HepG2 (cell line): ENCODE results near the gene PDP2. TPM values are rescaled to one million over a fixed set of nuclear protein-coding genes. Genes with fewer than 3 reads are reported as not detected.
A peak's percentile ranks its signal among the peaks of the same experiment; 100 is the strongest.

ENCODE experiments used
- ATAC-seq: fragments of 200-7000 bp; cut with Tn5 transposase; 3 replicates; pipeline ENCODE4 v1.9.1; 2020; ENCODE audit warnings: mild to moderate bottlenecking, moderate library complexity
- BruUV-seq: library from RNA; stranded (reverse); fragments of 400-500 nt; replicated peaks from 2 replicates; lab custom pipeline; 2021; lab: Mats Ljungman, UMichigan
- CTCF ChIA-PET: fragments of 300-600 bp; formaldehyde crosslinking; extraction: SDS; loops from one replicate; lab custom pipeline; 2021; ENCODE audit warnings: low total read pairs, inconsistent platforms, low intra/inter-chr PET ratio; lab: Yijun Ruan, JAX
- POLR2A ChIA-PET: fragments of 350-600 bp; sonication (Branson Sonifier 250); formaldehyde crosslinking; loops from one replicate; lab custom pipeline; 2020; ENCODE audit warnings: antibody characterized with exemption, inconsistent platforms; lab: Yijun Ruan, JAX
- DNase-seq: peaks from one replicate; pipeline ENCODE4 v3.0.0-alpha.2; 2015; ENCODE audit warnings: low spot score
- FAIRE-seq: peaks from 3 replicates; lab custom pipeline; 2011; peaks lifted over from hg19 to GRCh38; lab: Jason Lieb, UNC
- H2AFZ ChIP-seq: one replicate; pipeline ENCODE4 v1.6.1; 2011; ENCODE audit warnings: low read length, inconsistent platforms
- H3K27ac ChIP-seq: fragments of 300-600 bp; 3 replicates; pipeline ENCODE4 v1.8.0; 2011; ENCODE audit warnings: mixed run types, mild to moderate bottlenecking, mixed read lengths, low read length, inconsistent platforms; ENCODE audit not compliant: insufficient read depth; ENCODE audit errors: extremely low read length
- H3K27me3 ChIP-seq, 2 experiments: fragments of 200-600 bp in 1 of 2; 2 replicates in 1 of 2; 3 replicates in 1 of 2; pipeline versions ENCODE4 v1.6.0 to v1.8.0; 2011; ENCODE audit warnings: low read length in 2 of 2, mild to moderate bottlenecking in 2 of 2, moderate library complexity in 2 of 2, inconsistent platforms in 1 of 2; ENCODE audit not compliant: insufficient read depth in 2 of 2, control insufficient read depth in 1 of 2
- H3K36me3 ChIP-seq, 2 experiments: fragments of 200-600 bp in 1 of 2; replicated peaks in 1 of 2; 2 replicates in 1 of 2; 3 replicates in 1 of 2; pipeline versions ENCODE4 v1.5.1 to v1.8.0; 2011; ENCODE audit warnings: low read length in 2 of 2, inconsistent platforms in 1 of 2; ENCODE audit not compliant: insufficient read depth in 2 of 2, control insufficient read depth in 1 of 2
- H3K4me1 ChIP-seq: 2 replicates; pipeline ENCODE4 v1.5.1; 2012; ENCODE audit warnings: low read length, inconsistent platforms; ENCODE audit not compliant: insufficient read depth
- H3K4me2 ChIP-seq: 2 replicates; pipeline ENCODE4 v1.6.0; 2011; ENCODE audit warnings: low read depth, low read length, inconsistent platforms
- H3K4me3 ChIP-seq, 3 experiments: fragments of 200-600 bp in 1 of 3; sonication (generic), shearing (Covaris generic) in 1 of 3; replicated peaks in 1 of 3; 2 replicates each; pipeline ENCODE4 v1.5.1; 2011 to 2016; ENCODE audit warnings: low read length in 3 of 3, inconsistent platforms in 2 of 3, low read depth in 2 of 3, mild to moderate bottlenecking in 2 of 3, control low read depth in 1 of 3, mixed read lengths in 1 of 3; ENCODE audit not compliant: insufficient read depth in 1 of 3
- H3K79me2 ChIP-seq: one replicate; pipeline ENCODE4 v1.6.1; 2011; ENCODE audit warnings: low read length, inconsistent platforms; ENCODE audit not compliant: insufficient read depth
- H3K9ac ChIP-seq: 2 replicates; pipeline ENCODE4 v1.6.0; 2011; ENCODE audit warnings: mild to moderate bottlenecking, low read depth, low read length, inconsistent platforms; ENCODE audit not compliant: insufficient read depth
- H3K9me3 ChIP-seq: 2 replicates; pipeline ENCODE4 v1.5.1; 2012; ENCODE audit warnings: mild to moderate bottlenecking, low read length
- H4K20me1 ChIP-seq: 2 replicates; pipeline ENCODE4 v1.6.0; 2011; ENCODE audit warnings: inconsistent platforms, mild to moderate bottlenecking, low read length, moderate library complexity; ENCODE audit not compliant: insufficient read depth
- ATM ChIP-seq: fragments of 450-650 bp; IDR thresholded peaks from 2 replicates; pipeline ENCODE4 v1.7.1; 2017; ENCODE audit warnings: mild to moderate bottlenecking, borderline replicate concordance
- EED ChIP-seq: sonication (generic); formaldehyde crosslinking; IDR thresholded peaks from 2 replicates; pipeline ENCODE4 v1.5.0; 2020; ENCODE audit warnings: mild to moderate bottlenecking, missing genetic modification reagents
- EP300 ChIP-seq, 3 experiments: sonication (generic) in 1 of 3; formaldehyde crosslinking in 1 of 3; IDR thresholded peaks; 2 replicates each; pipeline versions ENCODE4 v1.5.1 to v1.6.1; 2011 to 2020; ENCODE audit warnings: low read depth in 2 of 3, low read length in 2 of 3, borderline replicate concordance in 1 of 3, improper control_type of control experiment in 1 of 3, mild to moderate bottlenecking in 1 of 3, missing genetic modification reagents in 1 of 3, moderate library complexity in 1 of 3
- ESRRA ChIP-seq: sonication (generic); formaldehyde crosslinking; IDR thresholded peaks from 2 replicates; pipeline ENCODE4 v1.5.1; 2020; ENCODE audit warnings: mild to moderate bottlenecking, low read depth, missing genetic modification reagents
- HMGXB4 ChIP-seq, 2 experiments: sonication (generic) in 1 of 2; formaldehyde crosslinking in 1 of 2; IDR thresholded peaks; 2 replicates each; pipeline versions ENCODE4 v1.4.0 to v1.6.1; 2018 to 2020; ENCODE audit warnings: missing genetic modification reagents in 2 of 2, borderline replicate concordance in 1 of 2, low read depth in 1 of 2, mild to moderate bottlenecking in 1 of 2, missing biosample characterization in 1 of 2
- KDM5B ChIP-seq: sonication (generic); formaldehyde crosslinking; IDR thresholded peaks from 2 replicates; pipeline ENCODE4 v1.4.0; 2020; ENCODE audit warnings: missing genetic modification reagents, mild to moderate bottlenecking, borderline replicate concordance
- MZF1 ChIP-seq: sonication (generic); formaldehyde crosslinking; IDR thresholded peaks from 2 replicates; pipeline ENCODE4 v1.8.1; 2023; ENCODE audit warnings: mild to moderate bottlenecking, missing genetic modification reagents, borderline replicate concordance
- NR2F6 ChIP-seq, 2 experiments: IDR thresholded peaks; 2 replicates each; pipeline ENCODE4 v1.6.1; 2016; ENCODE audit warnings: antibody characterized with exemption in 1 of 2, mild to moderate bottlenecking in 1 of 2
- SOX5 ChIP-seq: IDR thresholded peaks from 2 replicates; pipeline ENCODE4 v1.6.1; 2016; ENCODE audit warnings: borderline replicate concordance
- THAP7 ChIP-seq: sonication (generic); formaldehyde crosslinking; IDR thresholded peaks from 2 replicates; pipeline ENCODE4 v1.8.1; 2023; ENCODE audit warnings: mild to moderate bottlenecking, missing genetic modification reagents
- WIZ ChIP-seq: sonication (generic); formaldehyde crosslinking; IDR thresholded peaks from 2 replicates; pipeline ENCODE4 v1.5.1; 2020; ENCODE audit warnings: mild to moderate bottlenecking, missing genetic modification reagents
- ZFYVE20 ChIP-seq: sonication (generic); formaldehyde crosslinking; IDR thresholded peaks from 2 replicates; pipeline ENCODE4 v1.8.0; 2023; ENCODE audit warnings: low read depth, mild to moderate bottlenecking, moderate library complexity, missing genetic modification reagents, borderline replicate concordance
- ZNF232 ChIP-seq: sonication (generic); formaldehyde crosslinking; IDR thresholded peaks from 2 replicates; pipeline ENCODE4 v1.4.0; 2020; ENCODE audit warnings: missing genetic modification reagents, borderline replicate concordance
- ZNF432 ChIP-seq: sonication (generic); formaldehyde crosslinking; IDR thresholded peaks from 2 replicates; pipeline ENCODE4 v1.5.0; 2020; ENCODE audit warnings: missing genetic modification reagents, mild to moderate bottlenecking, borderline replicate concordance
- ZNF550 ChIP-seq: sonication (generic); formaldehyde crosslinking; IDR thresholded peaks from 2 replicates; pipeline ENCODE4 v1.4.0; 2020; ENCODE audit warnings: mild to moderate bottlenecking, missing genetic modification reagents, borderline replicate concordance
- ZNF709 ChIP-seq: sonication (generic); formaldehyde crosslinking; IDR thresholded peaks from 2 replicates; pipeline ENCODE4 v1.5.0; 2020; ENCODE audit warnings: mild to moderate bottlenecking, missing genetic modification reagents
- WGBS: methylation state at CpG from one replicate; pipeline ENCODE4 v1.1.6; 2017; ENCODE audit warnings: low lambda C conversion rate; 5-methylcytosine and 5-hydroxymethylcytosine counted together
- in situ Hi-C: cut with HindIII; loops from 2 replicates; pipeline ENCODE4 v1.10.0; 2017; ENCODE audit warnings: low pct_unique_long_range_greater_than_20kb; ENCODE audit not compliant: extremely low pct_ligation_motif_present
- intact Hi-C: fragments of 100-400 bp; cut with micrococcal nuclease; formaldehyde crosslinking; loops from one replicate; pipeline ENCODE4 v1.10.0; 2022; ENCODE audit not compliant: unreplicated experiment
- polyA plus RNA-seq, 8 experiments: library from polyadenylated mRNA; depleted of rRNA in 3 of 8; stranded (reverse) in 7 of 8; unstranded in 1 of 8; fragments of >200 nt; fragmentation: Illumina TruSeq in 4 of 8; extraction: Trizol in 4 of 8; gene quantifications; 2 replicates each; pipeline versions ENCODE4 v1.2.1 to v1.2.3, GENCODE V29; 2011 to 2016; ENCODE audit warnings: low read depth in 4 of 8, missing spikeins in 1 of 8, mixed read lengths in 1 of 8; ENCODE audit not compliant: insufficient read depth in 1 of 8
- total RNA-seq, 5 experiments: library from RNA; depleted of rRNA; stranded (reverse); fragments of >200 nt; fragmentation: Illumina TruSeq; extraction: Trizol; gene quantifications; 2 replicates each; pipeline ENCODE4 v1.2.3, GENCODE V29; 2016; ENCODE audit warnings: low read depth in 1 of 5
- TF ChIP-seq, protein P1 (sequence below): sonication (generic); formaldehyde crosslinking; IDR thresholded peaks from 2 replicates; pipeline ENCODE4 v1.5.0; 2020; ENCODE audit warnings: missing genetic modification reagents

The PDP2 gene
- total and polyA plus RNA-seq, 2 of the 13 experiments (the other 11 are each of a cell fraction or from before 2014, with no cell fraction given): 12.8 to 15.8 TPM

DNA sequence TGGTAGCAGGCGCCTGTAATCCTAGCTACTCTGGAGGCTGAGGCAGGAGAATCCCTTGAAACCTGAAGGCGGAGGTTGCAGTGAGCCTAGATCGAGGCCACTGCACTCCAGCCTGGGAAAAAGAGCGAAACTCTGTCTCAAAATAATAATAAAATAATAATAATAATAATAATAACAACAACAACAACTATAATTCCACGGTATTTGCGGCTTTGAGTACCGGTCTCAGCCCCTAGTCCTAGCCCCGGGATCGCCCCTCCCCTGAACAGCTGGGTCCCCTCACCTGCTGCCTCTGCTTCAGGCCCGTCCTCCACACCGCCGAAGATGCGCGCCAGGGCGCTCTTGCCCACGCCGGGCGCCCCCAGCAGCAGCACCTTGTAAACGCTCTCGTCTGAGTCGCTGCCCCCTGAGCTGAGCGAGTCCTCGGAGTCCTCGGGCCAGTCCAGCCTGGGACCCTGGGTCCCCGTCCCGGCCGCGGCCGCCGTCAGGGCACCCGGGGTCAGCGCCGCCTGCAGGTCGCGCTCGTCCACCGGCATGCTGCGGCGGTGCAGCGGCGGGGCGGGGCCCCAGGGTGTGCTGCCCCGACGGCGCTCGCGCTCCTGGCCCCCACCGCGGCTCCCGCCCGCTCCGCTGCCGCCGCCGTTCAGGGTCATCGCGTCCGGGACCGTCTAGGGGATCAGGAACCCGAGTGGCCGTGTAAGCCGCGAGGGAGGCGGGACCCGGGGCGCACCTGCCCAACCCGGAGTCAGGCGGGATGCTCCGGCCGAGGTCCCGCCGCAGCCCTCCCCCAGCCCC, 44.4 kb downstream of the PDP2 start:
- intact Hi-C loops (loop anchor here (1.0 kb wide), 1 partner anchor 29 kb away; no protein-coding TSS in a partner anchor), in situ Hi-C loops (no loop called here)
- H3K4me3 ChIP-seq: peak overlapping the region; percentile 40 to 73 (median 56); a peak in 4 of 6 replicates
- no peaks in the 10 kb centered on the region for H3K9me3 ChIP-seq
- H3K27me3 ChIP-seq: peaks cover 5 to 22% of the 10 kb centered on the region in 2 experiments; a peak in 4 of 5 replicates
- WGBS: 61% methylated on average over 22 of the region's 72 CpGs
- no peak overlapping the region; the same call in 1 of the 2 replicates for H3K9ac ChIP-seq
- ChIA-PET CTCF (interaction anchor here (2.6 kb wide), 1 partner anchor 29 kb away, joined by 37 read pairs; no protein-coding TSS in a partner anchor), POLR2A (no interaction called here)
- H3K4me2 ChIP-seq: peak overlapping the region; percentile 77
- no peaks in the 10 kb centered on the region for H4K20me1 ChIP-seq
- H3K79me2 ChIP-seq: no peaks in the 10 kb centered on the region
- H3K27ac ChIP-seq: no peak overlapping the region
- H2AFZ ChIP-seq: no peak overlapping the region
- BruUV-seq: no TSS peak
- no peak for DNase-seq
- H3K36me3 ChIP-seq: no peaks in the 10 kb centered on the region
- FAIRE-seq: no peak
- peak; percentile 79 for ATAC-seq
- peaks cover 44% of the 10 kb centered on the region for H3K4me1 ChIP-seq
- no peak for TF ChIP-seq ZNF550 (CRISPR knock-in tag)
- no peak for TF ChIP-seq EP300 (IDR thresholded peaks at IDR 0.05; ENCODE audit: low read depth in 2 of 2, low read length in 2 of 2)
- TF ChIP-seq EP300 (CRISPR knock-in tag; IDR thresholded peaks at IDR 0.05; ENCODE audit: borderline replicate concordance): no peak
- peak in 1 of 2 experiments; percentile 38; a peak in 1 of 4 replicates for TF ChIP-seq HMGXB4 (CRISPR knock-in tag; IDR thresholded peaks at IDR 0.05; ENCODE audit: borderline replicate concordance in 1 of 2, low read depth in 1 of 2)
- TF ChIP-seq ESRRA (CRISPR knock-in tag): no peak
- no peak for TF ChIP-seq SOX5 (CRISPR knock-in tag)
- no peak for TF ChIP-seq WIZ
- TF ChIP-seq ZFYVE20 (CRISPR knock-in tag): no peak
- TF ChIP-seq KDM5B: no peak
- TF ChIP-seq, protein P1, sequence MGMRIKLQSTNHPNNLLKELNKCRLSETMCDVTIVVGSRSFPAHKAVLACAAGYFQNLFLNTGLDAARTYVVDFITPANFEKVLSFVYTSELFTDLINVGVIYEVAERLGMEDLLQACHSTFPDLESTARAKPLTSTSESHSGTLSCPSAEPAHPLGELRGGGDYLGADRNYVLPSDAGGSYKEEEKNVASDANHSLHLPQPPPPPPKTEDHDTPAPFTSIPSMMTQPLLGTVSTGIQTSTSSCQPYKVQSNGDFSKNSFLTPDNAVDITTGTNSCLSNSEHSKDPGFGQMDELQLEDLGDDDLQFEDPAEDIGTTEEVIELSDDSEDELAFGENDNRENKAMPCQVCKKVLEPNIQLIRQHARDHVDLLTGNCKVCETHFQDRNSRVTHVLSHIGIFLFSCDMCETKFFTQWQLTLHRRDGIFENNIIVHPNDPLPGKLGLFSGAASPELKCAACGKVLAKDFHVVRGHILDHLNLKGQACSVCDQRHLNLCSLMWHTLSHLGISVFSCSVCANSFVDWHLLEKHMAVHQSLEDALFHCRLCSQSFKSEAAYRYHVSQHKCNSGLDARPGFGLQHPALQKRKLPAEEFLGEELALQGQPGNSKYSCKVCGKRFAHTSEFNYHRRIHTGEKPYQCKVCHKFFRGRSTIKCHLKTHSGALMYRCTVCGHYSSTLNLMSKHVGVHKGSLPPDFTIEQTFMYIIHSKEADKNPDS: no peak
- no peak for TF ChIP-seq MZF1
- TF ChIP-seq EED (CRISPR knock-in tag): peak; percentile 51; the same call in 1 of the 2 replicates
- no peak for TF ChIP-seq NR2F6 (IDR thresholded peaks at IDR 0.05)
- TF ChIP-seq NR2F6 (CRISPR knock-in tag; IDR thresholded peaks at IDR 0.05): no peak
- no peak for TF ChIP-seq ATM
- no peak for TF ChIP-seq ZNF232 (CRISPR knock-in tag)
- no peak for TF ChIP-seq ZNF432 (CRISPR knock-in tag)
- no peak for TF ChIP-seq THAP7 (CRISPR knock-in tag)
- no peak for TF ChIP-seq ZNF709 (CRISPR knock-in tag)
